Gastroesophageal sphincter (tissue), 4 donors: ENCODE data around the gene TRPV3. TPM values are rescaled to one million over a fixed set of nuclear protein-coding genes. Genes with fewer than 3 reads are reported as not detected.

Experiments
- ATAC-seq: fragments of 150-250 bp; one replicate; pipeline ENCODE4 v1.9.1; 2016; ENCODE audit warnings: mild to moderate bottlenecking, moderate library complexity
- H3K27ac ChIP-seq, 4 donors: fragments of 200-600 bp; sonication (generic) in 3 of 4; 1 replicate in 3 of 4; 2 replicates in 1 of 4; pipeline ENCODE4 v1.5.1; 2016 to 2019
- H3K27me3 ChIP-seq: fragments of 200-600 bp; sonication (generic); one replicate; pipeline ENCODE4 v1.5.1; 2019
- H3K36me3 ChIP-seq, 2 donors: fragments of 200-600 bp; sonication (generic); one replicate each; pipeline ENCODE4 v1.5.1; 2019; ENCODE audit warnings: control low read depth in 1 of 2
- H3K4me1 ChIP-seq, 3 donors: fragments of 200-600 bp; sonication (generic); 1 replicate in 2 of 3; 2 replicates in 1 of 3; pipeline ENCODE4 v1.5.1; 2016 to 2019; ENCODE audit warnings: control low read depth in 2 of 3
- H3K4me3 ChIP-seq, 2 donors: fragments of 200-600 bp; sonication (generic); one replicate each; pipeline ENCODE4 v1.5.1; 2019; ENCODE audit warnings: mild to moderate bottlenecking in 1 of 2, moderate library complexity in 1 of 2
- H3K9me3 ChIP-seq, 3 donors: fragments of 200-600 bp; sonication (generic); one replicate each; pipeline ENCODE4 v1.5.1; 2017 to 2019; ENCODE audit warnings: control low read depth in 2 of 3
- CTCF ChIP-seq, 4 experiments: fragments of 200-600 bp in 2 of 4; fragments of 450-650 bp in 2 of 4; sonication (generic) in 1 of 4; IDR thresholded peaks; one replicate each; pipeline ENCODE4 v1.5.1; 2017 to 2019; ENCODE audit warnings: antibody characterized with exemption in 4 of 4, mild to moderate bottlenecking in 2 of 4, moderate library complexity in 2 of 4
- EP300 ChIP-seq: sonication (generic); formaldehyde crosslinking; IDR thresholded peaks from one replicate; pipeline ENCODE4 v1.6.1; 2017; ENCODE audit warnings: antibody characterized with exemption, mild to moderate bottlenecking
- POLR2A ChIP-seq, 2 donors: fragments of 450-650 bp; IDR thresholded peaks; one replicate each; pipeline ENCODE4 v1.6.1; 2017; ENCODE audit warnings: antibody characterized with exemption in 2 of 2, mild to moderate bottlenecking in 2 of 2, moderate library complexity in 1 of 2
- POLR2AphosphoS5 ChIP-seq: sonication (generic); formaldehyde crosslinking; IDR thresholded peaks from one replicate; pipeline ENCODE4 v1.6.1; 2017; ENCODE audit warnings: antibody characterized with exemption
- WGBS, 2 donors: methylation state at CpG; one replicate each; pipeline ENCODE4 v1.1.5; 2018; ENCODE audit warnings: low coverage in 1 of 2; 5-methylcytosine and 5-hydroxymethylcytosine counted together
- total RNA-seq, 4 donors: library from RNA; depleted of rRNA; stranded (reverse); fragments of >200 nt; gene quantifications; one replicate each; pipeline ENCODE4 v1.1.0, GENCODE V29; 2016

TRPV3 gene
- total RNA-seq, 4 donors from 2014 or later = 0.31 to 0.82 (median 0.70) TPM

GRCh38 chr17:3503285-3503684, 54.3 kb downstream of the TRPV3 start:
- Histone ChIP-seq H3K27me3 (no peaks in the 10 kb centered on the region), H3K4me1 (peaks cover 0 to 9% (median 0%) of the 10 kb centered on the region in 3 donors), H3K9me3 (no peaks in the 10 kb centered on the region), H3K36me3 (no peaks in the 10 kb centered on the region), H3K27ac (no peak overlapping the region), H3K4me3 (no peak overlapping the region)
- no peak for ATAC-seq
- no peak for TF ChIP-seq EP300
- TF ChIP-seq POLR2A (IDR thresholded peaks at IDR 0.05) = no peak
- TF ChIP-seq CTCF (IDR thresholded peaks at IDR 0.05) = no peak
- no peak for TF ChIP-seq POLR2AphosphoS5
- 33 to 50% methylated on average over 1 of the region's 1 CpG for WGBS, 2 donors

GRCh38 chr17:3502466-3502865, 55.1 kb downstream of the TRPV3 start:
- Histone ChIP-seq H3K9me3 (no peaks in the 10 kb centered on the region), H3K27me3 (no peaks in the 10 kb centered on the region), H3K4me3 (no peak overlapping the region), H3K36me3 (no peaks in the 10 kb centered on the region), H3K27ac (no peak overlapping the region), H3K4me1 (peaks cover 0 to 9% (median 0%) of the 10 kb centered on the region in 3 donors)
- no peak for ATAC-seq
- TF ChIP-seq POLR2A (IDR thresholded peaks at IDR 0.05) = no peak
- TF ChIP-seq CTCF (IDR thresholded peaks at IDR 0.05) = no peak
- TF ChIP-seq EP300 = no peak
- no peak for TF ChIP-seq POLR2AphosphoS5
- WGBS, 2 donors = 69 to 77% methylated on average over 4 of the region's 5 CpGs

GRCh38 chr17:3501344-3501743, 56.3 kb downstream of the TRPV3 start:
- peak; percentile 66 for ATAC-seq
- Histone ChIP-seq H3K9me3 (no peaks in the 10 kb centered on the region), H3K4me1 (peaks cover 0 to 9% (median 0%) of the 10 kb centered on the region in 3 donors), H3K36me3 (no peaks in the 10 kb centered on the region), H3K4me3 (no peak overlapping the region), H3K27me3 (no peaks in the 10 kb centered on the region), H3K27ac (no peak overlapping the region)
- 48 to 63% methylated on average over 4 to 5 of the region's 5 CpGs for WGBS, 2 donors
- TF ChIP-seq POLR2A (IDR thresholded peaks at IDR 0.05) = no peak
- TF ChIP-seq CTCF (IDR thresholded peaks at IDR 0.05) = no peak
- TF ChIP-seq EP300 = no peak
- TF ChIP-seq POLR2AphosphoS5 = no peak

GRCh38 chr17:3497101-3497500, 60.5 kb downstream of the TRPV3 start:
- WGBS, 2 donors = 79 to 84% methylated on average over 7 of the region's 7 CpGs
- Histone ChIP-seq H3K36me3 (no peaks in the 10 kb centered on the region), H3K4me1 (no peaks in the 10 kb centered on the region), H3K9me3 (peaks cover 0 to 8% (median 0%) of the 10 kb centered on the region in 3 donors), H3K4me3 (no peak overlapping the region), H3K27ac (no peak overlapping the region), H3K27me3 (no peaks in the 10 kb centered on the region)
- TF ChIP-seq POLR2A (IDR thresholded peaks at IDR 0.05) (no peak), EP300 (no peak), CTCF (IDR thresholded peaks at IDR 0.05) (no peak), POLR2AphosphoS5 (no peak)
- ATAC-seq = no peak

GRCh38 chr17:3485481-3486068, 72.0 kb downstream of the TRPV3 start:
- TF ChIP-seq POLR2AphosphoS5 (no peak), CTCF (IDR thresholded peaks at IDR 0.05) (no peak), POLR2A (IDR thresholded peaks at IDR 0.05) (no peak), EP300 (no peak)
- WGBS, 2 donors = 83 to 88% methylated on average over 3 to 8 of the region's 8 CpGs
- Histone ChIP-seq H3K4me1 (no peaks in the 10 kb centered on the region), H3K4me3 (no peak overlapping the region), H3K36me3 (no peaks in the 10 kb centered on the region), H3K9me3 (no peaks in the 10 kb centered on the region), H3K27ac (no peak overlapping the region), H3K27me3 (peaks cover 7% of the 10 kb centered on the region)
- no peak for ATAC-seq
